GM19324 (cell line): ENCODE results near the gene NUP98.
A peak's percentile ranks its signal among the peaks of the same experiment; 100 is the strongest.
"Not testable (repeated sequence)": the region's sequence is repeated elsewhere in the genome, so short reads cannot be mapped to it uniquely, and the experiment has no call there.

Experiments used
- ATAC-seq: cut with Tn5 transposase; IDR thresholded peaks from one replicate; pipeline ENCODE4 v1.9.1; 2021; ENCODE audit warnings: mild to moderate bottlenecking, moderate library complexity; ENCODE audit not compliant: unreplicated experiment, low FRiP score

NUP98 gene

GRCh38 chr11:3827434-3828186 is 30.3 kb upstream of the NUP98 start:
- no peak for ATAC-seq

DNA sequence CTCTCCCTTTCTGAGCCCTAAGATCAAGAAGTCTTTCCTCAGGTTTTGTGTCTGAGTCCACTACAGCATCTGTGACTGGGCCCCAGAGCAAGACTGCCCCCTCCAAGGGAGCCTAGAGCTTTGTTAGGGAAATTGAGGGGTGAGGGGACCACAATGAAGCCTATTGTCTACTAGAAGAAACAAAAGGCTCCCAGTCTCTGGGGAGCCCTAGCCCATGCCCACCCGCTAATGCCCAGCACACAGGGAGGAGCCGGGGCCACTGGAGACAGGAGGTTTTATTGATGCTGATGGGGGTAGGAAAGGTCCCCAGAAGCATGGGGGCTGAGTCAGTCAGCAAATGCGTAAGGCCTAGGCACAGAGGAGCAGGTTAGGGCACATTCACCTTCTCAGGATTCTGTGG is 29.4 kb upstream of the NUP98 start:
- ATAC-seq = no peak

- ATAC-seq = no peak
Measured at GRCh38 chr11:3825473-3826154, 28.3 kb upstream of the NUP98 start.

DNA sequence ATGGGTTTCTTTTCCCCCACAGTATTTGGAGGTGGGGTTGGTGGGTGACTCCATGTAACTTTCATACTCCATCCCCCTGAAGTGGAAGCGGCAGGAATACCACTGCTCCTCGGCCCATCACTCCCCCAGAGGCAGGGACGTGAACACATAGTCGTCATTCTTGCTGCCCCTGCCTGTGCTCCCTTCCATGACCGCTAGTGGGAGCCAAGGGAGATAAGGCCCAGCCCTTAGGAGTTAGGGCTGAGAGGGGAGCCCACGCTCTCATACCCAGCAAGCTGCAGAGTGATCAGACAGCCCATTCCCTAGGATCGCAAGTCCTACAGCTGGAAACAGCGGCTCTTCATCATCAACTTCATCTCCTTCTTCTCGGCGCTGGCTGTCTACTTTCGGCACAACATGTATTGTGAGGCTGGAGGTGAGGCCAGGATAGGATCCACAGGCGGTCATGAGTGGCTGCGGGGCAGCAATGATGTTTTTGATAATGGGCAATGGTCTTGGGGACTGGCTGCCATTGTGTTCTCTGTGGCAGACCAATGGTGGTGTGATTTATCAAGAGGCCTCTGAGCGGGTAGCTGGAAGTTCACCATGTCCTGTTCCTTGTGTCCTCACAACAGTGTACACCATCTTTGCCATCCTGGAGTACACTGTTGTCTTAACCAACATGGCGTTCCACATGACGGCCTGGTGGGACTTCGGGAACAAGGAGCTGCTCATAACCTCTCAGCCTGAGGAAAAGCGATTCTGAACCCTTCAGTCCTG is 27.5 kb upstream of the NUP98 start:
- peak; percentile 51 for ATAC-seq

- no peak for ATAC-seq
Measured at GRCh38 chr11:3823762-3824506, 26.6 kb upstream of the NUP98 start.

DNA sequence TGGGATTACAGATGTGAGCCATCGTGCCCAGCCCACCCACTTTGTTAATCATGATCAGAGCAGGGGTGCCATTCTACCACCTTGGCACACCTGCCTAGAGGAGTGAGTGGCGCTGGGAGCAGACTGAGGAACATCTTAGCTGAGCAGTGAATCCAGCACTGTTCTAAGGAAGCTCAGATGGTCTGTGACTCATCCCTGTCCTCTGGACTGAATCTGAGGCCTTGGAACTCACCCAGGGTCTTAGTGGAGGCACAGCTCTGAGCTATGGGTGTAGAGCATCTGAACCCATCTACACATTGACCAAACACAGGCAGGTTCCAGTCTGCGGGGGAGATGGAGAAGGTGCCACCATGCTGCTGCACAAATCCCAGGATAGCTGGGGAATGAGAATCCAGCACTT is 25.9 kb upstream of the NUP98 start:
- no peak for ATAC-seq

GRCh38 chr11:3822312-3822711 is 25.0 kb upstream of the NUP98 start:
- ATAC-seq = no peak

DNA sequence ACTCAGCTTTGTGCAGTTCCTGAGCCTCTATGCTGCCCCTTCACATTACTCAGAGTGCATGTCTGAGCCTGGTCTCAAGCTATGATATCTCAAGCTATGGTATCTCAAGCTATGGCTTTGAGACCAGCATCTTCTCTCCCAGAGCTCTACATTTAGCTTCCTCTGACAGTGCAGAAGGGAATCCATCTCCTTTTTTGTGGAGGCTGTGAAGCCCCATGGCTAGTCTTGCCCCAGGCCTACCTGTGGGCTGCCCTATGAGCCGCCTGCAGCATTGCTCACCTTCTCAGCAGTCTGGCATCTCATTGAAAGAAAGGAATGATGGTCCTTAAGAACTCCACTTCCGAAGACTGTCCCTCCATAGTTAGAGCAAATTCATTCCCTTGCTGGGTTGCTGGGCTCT is 23.6 kb upstream of the NUP98 start:
- no peak for ATAC-seq

DNA sequence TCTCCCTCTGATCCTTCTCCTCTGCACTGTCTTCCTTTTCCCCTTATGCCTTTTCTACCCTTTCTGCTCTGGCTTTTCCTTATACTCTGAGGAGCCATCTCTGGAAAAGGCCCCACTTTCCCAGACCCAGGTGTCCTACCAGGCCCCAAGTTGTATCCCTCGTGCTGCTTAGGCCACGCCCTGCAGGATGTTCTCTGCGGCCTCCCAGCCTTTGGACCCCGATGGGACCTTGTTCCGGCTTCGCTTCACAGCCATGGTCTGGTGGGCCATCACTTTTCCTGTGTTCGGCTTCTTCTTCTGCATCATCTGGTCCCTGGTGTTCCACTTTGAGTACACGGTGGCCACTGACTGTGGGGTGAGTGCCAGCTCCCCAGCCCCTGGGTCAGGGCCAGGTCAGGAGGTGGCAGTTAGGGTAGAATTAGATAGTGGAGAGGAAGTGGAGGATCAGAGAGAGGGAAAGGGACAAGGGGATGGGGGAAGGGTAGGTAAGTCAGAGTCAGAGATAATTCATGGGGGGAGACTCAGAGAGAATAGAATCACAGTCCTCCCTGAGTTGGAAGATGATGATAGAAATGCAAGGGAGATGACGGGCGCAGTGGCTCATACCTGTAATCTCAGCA is 19.9 kb upstream of the NUP98 start:
- no peak for ATAC-seq

GRCh38 chr11:3816673-3817072 is 19.3 kb upstream of the NUP98 start:
- no peak for ATAC-seq

GRCh38 chr11:3815845-3816244 is 18.5 kb upstream of the NUP98 start:
- no peak for ATAC-seq

DNA sequence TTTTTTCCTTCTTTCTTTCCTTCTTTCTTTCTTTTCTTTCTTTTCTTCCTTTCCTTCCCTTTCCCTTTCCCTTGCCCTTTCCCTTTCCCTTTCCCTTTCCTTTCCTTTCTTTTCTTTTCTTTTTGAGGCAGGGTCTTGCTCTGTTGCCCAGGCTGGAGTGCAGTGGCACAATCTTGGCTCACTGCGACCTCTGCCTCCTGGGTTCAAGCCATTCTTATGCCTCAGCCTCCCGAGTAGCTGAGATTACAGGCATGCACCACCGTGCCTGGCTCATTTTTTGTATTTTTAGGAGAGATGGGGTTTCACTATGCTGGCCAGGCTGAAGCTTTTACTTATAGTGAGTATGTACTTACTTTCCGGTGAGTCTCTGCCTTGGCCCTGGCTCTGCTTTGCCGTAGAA is 17.5 kb upstream of the NUP98 start:
- ATAC-seq = not testable (repeated sequence)

GRCh38 chr11:3810951-3811350 is 13.6 kb upstream of the NUP98 start:
- no peak for ATAC-seq

GRCh38 chr11:3810446-3810845 is 13.1 kb upstream of the NUP98 start:
- ATAC-seq = no peak

GRCh38 chr11:3809624-3809928 is 12.2 kb upstream of the NUP98 start:
- ATAC-seq = no peak

DNA sequence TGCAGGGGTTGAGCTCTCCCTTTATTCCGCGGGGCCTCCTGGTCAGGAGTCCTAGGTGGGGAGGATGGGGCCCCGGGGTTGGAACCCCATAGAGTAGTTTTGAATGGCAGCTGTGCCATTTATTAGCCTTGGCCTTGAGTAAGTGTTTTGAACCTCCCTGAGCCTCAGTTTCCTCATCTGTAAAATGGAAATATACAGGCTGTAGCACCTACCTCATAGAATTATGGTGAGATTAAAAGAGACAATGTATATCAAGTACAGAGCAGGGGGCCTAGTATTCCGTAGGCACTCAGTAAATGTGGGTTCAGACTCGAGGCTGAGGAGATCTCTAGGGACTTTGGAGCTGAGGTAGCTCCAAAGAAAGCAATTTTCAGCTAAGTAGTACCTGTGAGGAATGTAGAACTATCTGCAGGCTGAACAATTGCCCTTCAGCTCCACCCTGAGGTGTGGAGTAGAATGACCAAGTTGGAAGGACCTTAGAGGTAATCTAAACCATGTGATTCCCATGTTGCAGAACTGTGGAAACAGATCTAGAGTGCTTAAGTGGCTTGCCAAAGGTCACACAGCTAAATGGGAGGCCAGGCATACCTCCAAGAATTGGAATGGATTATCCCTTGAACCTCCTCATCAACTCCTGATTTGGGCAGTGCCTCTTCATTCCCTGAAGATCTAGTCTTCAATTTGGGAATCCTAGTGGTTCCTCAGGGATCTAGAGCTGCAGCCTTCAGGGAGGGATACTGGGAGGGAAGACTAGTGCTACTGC is 11.7 kb upstream of the NUP98 start:
- ATAC-seq = peak; percentile 53

DNA sequence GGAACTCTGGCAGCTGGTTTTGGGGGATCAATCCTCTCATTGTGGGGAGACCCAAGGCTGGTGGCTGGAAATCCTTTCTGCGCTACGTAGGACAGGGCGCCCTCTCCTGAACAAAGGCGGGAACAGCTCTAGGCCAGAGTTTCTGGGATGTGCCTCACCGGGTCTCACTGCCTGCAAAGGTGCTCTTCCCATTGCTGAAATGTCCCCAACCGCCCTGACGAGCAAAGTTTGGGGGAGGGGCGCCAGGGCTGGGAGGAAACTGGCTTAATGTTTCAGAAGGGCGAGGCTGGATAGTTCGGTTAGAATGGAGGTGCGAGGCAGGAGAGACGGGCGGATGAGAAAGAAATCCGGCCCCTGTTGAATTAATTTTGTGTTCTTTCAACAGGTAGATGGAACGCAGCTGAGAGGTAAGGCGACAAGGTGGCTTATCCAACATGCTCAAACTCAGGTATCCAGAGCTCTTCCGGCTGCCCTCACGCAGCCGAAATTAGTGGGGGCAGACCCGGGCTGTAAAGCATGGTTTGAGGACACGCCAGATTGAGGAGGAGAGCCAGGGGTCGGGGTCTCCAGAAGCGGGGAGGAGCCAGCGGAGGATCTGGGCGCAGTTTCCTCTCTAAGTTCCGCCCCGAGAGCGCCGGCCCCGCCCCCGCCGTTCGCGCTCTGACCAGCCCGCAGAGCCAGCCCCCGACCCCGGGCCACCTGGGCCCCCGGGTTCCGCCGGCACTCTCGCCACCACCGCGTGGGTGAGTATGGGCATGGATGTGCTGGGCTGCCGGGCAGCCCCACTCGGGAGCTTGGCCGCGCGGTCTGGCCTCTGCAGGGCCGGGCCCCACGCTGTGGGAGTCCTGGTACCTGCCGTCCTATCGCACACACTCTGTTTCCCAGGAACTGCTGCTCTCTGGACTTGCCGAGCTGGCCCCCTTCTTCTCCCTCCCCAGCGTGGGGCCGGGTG is 10.8 kb upstream of the NUP98 start, which contains the start of gene PGAP2:
Gene PGAP2 (plus strand): TSS at position 652 of the 952 bp plus-strand sequence. CDS start 2,700 bp downstream, outside the sequence.
- peak; percentile 56 for ATAC-seq

GRCh38 chr11:3803726-3804495 is 6.6 kb upstream of the NUP98 start:
- ATAC-seq = no peak
